GM23338 (cell line): ENCODE measurements around the gene DUS4L.

Experiments
- CTCF ChIP-seq, 2 experiments: fragments of 200-600 bp in 1 of 2; sonication (generic) in 1 of 2; conservative IDR thresholded peaks; 2 replicates each; pipeline versions ENCODE4 v1.5.1 to v1.6.1; 2016 to 2017; ENCODE audit warnings: antibody characterized with exemption in 2 of 2, low read depth in 2 of 2, mild to moderate bottlenecking in 2 of 2, moderate library complexity in 1 of 2
- EZH2phosphoT487 ChIP-seq: fragments of 200-600 bp; sonication (generic); IDR thresholded peaks from one replicate; pipeline ENCODE4 v1.8.1; 2018; ENCODE audit warnings: antibody characterized with exemption; ENCODE audit not compliant: unreplicated experiment
- POLR2AphosphoS5 ChIP-seq: IDR thresholded peaks from 2 replicates; pipeline ENCODE4 v1.6.1; 2016; ENCODE audit warnings: antibody characterized with exemption, low read depth

- TF ChIP-seq CTCF (conservative IDR thresholded peaks at IDR 0.05; ENCODE audit: low read depth in 2 of 2), result no peak
- TF ChIP-seq EZH2phosphoT487, result no peak
- no peak for TF ChIP-seq POLR2AphosphoS5
Observed at GRCh38 chr7:107599262-107599661, 35.5 kb downstream of the DUS4L start.
